NCI-H1105 treated with DMSO at 0.1 percent for 48 hours (cell line): Measurements from ENCODE around the gene COX7A1.
"Not testable (repeated sequence)": the region's sequence is repeated elsewhere in the genome, so short reads cannot be mapped to it uniquely, and the experiment has no call there.

Experiments used
- DNase-seq: peaks from one replicate; lab custom pipeline; 2025; lab: John Stamatoyannopoulos, UW

Gene COX7A1

DNA sequence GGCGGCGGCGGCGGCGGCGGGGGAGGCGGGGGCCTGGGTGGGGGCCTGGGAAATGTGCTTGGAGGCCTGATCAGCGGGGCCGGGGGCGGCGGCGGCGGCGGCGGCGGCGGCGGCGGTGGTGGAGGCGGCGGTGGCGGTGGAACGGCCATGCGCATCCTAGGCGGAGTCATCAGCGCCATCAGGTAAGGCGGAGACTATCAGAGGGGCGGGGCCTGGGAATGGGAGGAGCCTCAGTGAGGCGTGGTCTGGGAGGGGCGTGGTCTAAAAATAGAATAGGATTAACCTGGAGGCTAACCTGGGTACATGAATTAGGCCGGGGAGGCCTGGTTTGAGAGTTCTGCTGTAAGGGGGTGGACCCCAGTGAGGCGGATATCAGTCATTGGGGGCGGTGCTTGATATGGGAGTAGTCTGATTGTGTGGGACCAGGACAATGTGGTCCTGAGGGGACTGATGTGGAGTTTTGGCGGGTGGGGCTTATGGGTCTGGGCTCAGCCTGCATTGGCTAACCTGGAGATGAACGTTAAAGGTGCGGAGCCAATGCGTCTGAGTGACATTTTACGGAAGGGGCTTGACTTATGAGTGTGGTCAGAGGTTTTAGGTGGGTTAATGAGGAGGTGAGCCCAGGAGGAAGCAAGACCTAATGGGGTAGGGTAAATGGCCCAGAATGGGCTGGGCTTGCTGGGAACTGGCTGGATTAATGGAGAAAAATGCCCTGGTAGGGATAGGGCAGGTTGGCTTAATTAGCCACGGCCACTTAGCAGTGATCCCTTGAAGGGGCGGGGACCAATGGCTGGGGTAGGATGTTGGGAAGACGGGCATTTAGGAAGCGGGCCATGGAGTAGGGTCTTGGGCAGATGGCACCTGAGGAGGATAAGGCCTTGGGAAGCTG lies 11.0 kb downstream of the COX7A1 start:
- peak; percentile 72 for DNase-seq

DNA sequence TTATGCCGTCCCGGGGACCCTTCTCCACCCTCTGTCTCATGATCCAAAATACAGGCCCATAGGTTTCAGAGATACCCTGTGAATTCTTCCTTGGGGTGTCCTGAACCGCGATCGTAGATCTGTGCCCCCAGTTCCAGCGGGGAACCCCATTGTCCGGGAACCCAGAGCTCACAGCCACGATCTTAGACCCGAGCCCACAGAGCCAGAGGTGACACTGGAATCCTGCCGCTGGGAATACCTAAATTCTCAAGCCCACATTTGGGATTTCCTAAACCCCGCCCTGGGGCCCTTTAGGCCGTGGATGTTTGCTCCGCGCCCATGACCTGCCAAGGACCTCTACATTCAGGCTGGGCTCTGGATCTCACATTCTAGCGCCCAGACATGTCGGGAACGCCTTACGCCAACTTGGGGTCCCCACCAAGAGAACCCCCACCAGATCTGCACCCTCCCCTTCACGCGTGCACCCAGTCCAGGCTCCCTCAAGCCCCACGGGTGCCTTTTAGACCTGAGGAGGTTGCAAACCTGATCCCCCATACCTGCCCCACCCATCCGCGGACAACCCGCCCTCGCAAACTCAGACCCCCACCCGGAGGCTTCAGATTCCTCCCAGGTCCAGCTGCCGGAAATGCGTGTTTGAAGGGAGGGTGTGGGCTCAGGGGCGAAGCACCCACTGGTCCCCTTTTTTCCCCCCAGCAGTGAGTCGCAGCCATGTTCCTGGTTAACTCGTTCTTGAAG lies 11.8 kb downstream of the COX7A1 start:
- DNase-seq = peak; percentile 79

DNA sequence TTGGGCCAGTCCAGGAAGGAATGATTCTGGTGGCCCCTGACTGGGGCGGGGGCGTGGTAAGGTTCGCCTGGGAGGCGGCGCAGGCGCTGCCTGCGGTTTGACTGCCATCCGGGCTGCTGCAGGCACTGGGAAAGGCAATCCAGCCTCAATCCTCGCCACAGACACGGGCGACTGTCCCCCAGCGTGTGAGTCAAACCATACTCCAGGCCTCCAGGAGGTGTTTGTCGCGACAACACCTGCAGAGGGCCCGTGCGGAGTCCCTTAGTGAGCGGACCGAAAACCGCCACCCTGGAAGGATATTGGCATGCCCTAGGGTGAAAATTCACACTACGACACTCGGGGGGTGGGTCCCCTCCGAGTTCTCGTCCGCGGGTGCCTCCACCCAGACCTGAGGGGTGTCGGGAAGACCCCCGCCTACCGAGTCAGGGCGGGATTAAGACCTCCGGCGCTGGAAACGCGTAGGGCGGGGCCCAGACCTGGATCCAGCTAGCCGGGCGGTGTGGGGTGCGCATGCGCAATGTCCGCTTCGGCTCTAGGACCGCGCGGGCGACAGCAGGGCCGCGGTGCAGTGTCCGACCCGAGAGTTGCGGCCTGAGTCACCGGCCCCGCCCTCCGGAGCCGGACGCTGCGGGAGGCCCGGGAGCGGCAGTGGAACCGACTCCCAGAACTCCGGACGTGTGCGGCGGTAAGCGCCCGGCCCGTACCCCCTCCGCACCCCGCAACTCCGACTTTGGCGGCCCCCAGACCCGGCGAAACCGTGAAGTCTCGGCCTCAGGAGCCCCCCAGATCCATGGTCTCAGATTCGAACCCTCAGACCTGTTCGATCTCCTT lies 12.6 kb downstream of the COX7A1 start, which contains the start of gene CAPNS1:
CAPNS1 (plus strand) TSS at position 594 of the 831 bp plus-strand sequence. CDS start 946 bp downstream, outside the sequence.
- DNase-seq = peak; percentile 96

DNA sequence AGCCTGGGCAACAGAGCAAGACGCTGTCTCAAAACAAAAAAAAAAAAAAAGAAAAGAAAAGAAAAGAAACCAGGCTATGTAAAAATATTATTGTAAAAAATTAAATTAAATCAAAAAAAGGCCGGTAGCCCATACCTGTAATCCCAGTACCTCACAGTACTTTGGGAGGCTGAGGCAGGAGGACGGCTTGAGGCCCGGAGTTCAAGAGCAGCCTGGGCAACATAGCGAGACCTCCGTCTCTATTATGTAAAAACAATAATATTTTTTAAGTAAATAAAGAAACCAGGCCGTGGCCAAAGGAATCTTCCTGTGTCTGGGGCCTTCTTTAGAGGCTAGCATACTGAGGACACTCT lies 13.2 kb downstream of the COX7A1 start:
- no peak for DNase-seq

DNA sequence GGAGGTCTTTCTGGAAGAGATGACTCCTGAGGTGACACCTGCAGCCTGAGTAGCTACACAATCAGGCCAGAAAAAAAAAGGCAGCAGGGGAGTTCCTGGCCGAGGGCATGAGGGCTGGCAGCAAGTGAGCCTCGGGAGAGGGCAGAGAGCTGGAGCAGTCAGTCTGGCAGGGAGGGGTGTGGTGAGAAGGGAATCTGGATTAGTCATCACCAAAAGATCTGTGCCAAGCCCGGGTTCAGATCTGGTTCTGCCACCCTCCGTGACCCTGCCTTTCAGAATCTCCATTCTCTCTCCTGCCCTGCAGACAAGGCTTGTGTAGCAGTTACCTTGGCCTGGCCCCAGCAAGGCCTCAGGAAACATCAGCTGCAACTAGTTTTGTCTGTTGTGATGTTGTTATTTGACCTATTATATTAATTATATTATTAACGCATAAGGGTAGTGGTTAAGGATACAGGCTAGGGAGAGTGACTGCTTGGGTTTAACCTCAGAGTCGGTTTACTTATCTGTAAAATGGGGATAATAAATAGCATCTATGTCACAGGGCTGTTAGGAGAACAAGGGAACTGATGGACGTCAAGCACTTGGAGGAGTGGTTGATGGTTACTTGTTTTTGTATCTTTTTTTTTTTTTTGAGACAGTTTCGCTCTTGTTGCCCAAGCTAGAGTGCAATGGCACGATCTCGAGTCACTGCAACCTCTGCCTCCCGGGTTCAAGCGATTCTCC lies 15.1 kb downstream of the COX7A1 start:
- DNase-seq = peak; percentile 5

DNA sequence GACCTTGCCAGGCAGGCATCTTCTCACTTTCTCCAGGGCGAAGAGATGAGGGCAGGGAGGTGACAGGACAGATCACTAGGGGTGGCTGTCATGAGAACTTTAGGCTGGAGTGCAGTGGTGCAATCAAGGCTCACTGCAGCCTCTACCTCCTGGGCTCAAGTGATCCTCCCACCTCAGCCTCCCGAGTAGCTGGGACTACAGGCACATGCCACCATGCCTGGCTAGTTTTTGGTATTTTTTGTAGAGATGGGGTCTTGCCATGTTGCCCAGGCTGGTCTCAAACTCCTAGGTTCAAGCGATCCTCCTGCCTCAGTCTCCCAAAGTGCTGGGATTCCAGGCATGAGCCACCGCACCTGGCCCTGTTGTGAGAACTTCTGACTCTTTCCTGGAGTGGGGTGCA lies 17.4 kb downstream of the COX7A1 start:
- not testable (repeated sequence) for DNase-seq

DNA sequence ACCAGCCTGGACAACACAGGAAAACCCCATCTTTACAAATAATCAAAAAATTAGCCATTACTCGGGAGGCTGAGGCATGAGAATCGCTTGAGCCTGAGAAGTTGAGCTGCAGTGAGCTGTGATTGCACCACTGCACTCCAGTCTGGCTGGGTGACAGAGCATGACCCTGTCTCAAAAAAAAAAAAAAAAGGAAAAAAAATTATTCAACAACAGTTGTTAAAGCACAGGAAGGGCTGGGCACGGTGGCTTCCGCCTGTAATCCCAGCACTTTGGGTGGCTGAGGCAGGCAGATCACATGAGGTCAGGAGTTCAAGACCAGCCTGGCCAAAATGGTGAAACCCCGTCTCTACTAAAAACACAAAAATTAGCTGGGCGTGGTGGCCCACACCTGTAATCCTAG lies 21.0 kb downstream of the COX7A1 start:
- not testable (repeated sequence) for DNase-seq

DNA sequence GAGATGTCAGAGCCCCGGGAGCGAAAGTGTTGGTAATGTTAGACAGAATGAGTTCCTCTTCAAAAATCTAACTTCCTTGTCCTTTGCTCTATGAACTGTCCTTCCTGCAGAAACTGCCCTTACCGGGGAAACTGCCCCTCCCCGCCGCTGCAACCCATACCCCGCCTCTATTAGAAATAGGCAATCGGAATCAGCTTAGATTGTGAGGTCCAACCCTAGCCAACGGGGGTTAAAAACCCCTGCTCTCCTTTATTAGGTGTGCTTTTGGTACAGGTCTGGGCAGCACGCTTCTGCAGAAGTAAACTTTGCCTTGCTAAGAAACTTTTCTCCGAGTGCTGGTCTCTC lies 23.9 kb downstream of the COX7A1 start:
- no peak for DNase-seq

DNA sequence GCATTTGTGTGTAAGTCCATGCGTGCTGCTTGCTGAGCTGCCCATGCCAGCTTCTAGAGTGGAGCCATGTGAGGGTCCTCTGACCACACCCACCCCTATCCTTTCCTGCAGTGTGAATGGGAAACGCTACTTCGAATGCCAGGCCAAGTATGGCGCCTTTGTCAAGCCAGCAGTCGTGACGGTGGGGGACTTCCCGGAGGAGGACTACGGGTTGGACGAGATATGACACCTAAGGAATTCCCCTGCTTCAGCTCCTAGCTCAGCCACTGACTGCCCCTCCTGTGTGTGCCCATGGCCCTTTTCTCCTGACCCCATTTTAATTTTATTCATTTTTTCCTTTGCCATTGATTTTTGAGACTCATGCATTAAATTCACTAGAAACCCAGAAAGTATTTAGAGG lies 26.7 kb downstream of the COX7A1 start:
- DNase-seq = no peak

DNA sequence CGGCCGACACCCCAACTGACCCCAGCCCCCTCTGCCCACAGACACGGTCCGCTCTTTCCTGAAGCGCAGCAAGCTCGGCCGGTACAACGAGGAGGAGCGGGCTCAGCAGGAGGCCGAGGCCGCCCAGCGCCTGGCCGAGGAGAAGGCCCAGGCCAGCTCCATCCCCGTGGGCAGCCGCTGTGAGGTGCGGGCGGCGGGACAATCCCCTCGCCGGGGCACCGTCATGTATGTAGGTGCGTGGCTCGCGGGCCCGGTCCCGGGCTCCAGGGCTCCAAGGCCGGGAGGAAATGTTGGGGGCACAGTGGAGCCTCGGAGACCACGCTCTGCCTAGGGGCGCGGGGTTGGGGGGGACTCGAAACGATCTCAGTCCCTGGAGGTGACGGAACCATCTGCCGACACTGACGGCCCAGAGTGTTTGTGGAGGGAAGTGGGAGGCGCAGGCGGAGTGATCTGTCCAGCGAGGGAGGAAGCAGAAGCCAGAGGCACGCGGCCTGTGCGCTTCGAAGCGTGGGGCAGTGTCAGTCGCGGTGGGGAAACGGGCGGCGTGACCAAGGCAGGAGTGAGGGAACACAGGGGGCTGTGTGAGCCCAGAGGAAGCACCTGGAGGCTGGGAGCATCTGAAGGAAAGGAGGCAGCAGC lies 30.6 kb downstream of the COX7A1 start:
- no peak for DNase-seq

DNA sequence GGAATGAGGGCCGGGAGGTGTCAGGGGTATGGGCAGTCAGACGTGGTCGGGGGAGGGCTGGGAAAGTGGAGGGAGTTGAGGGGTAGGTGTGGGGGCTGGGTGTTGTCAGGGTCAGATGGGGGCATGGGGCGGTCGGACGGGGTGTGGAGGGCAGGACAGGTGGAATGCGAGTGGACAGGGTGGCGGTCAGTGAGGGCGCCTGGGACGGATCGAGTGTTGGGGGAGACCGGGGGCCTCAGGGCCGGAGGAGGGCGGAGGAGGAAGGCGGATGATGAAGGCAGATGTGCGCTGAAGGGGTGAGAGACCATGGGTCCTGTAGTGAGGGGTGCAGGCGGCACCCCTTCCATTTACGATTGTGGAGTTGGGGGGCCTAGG lies 31.3 kb downstream of the COX7A1 start:
- DNase-seq = no peak

DNA sequence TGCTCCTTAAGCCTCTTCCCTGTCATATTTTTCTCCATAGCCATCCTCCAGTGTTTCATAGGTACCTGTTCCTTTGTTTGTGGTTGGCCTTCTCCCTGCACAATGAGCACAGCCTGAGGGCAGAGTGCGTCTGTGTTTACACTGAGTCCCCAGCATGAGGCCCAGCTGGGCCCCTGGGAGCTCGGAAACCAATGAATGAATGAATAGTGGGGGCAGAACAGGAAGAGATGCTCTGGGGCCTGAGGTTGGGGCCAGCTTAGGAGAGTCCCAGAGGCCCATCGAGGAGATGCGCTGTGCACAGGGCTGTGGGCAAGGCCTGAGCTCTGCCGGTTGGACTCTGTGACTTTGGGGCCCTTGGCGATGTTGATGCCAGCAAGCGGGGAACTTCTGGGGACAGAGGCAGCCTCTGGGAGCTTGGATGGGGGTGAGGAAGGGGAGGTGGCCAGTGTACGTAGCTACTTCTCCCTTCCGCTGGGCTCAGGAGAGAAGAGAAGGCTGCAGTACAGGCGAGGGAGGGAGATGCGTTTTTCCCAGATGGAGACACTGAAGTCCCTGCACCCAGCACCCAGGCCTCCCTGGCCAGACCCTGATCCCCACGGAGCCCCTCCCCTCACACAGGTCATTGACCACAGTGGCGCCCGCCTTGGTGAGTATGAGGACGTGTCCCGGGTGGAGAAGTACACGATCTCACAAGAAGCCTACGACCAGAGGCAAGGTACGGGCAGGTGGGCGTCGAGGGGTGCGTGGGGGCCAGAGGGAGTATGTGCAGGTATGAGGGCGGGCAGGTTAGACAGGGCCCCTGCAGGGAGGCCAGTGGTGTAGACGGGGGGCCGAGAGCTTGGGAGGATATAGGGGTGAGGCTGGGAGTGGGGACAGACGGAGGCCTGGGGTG lies 31.9 kb downstream of the COX7A1 start:
- DNase-seq = no peak

DNA sequence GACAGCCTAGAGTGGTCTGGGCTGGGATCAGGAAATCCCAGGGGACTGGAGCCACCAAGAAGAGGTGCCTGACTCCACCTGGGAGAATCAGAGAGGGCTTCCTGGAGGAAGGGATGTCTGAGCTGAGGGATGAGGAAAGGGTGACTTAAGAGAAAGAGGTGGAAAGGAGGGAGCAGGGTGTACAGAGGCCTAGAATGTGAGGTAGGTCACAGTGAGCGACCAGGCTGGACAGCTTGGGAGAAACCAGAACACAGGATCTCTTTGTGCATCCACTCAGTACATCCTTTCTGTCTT lies 36.0 kb downstream of the COX7A1 start:
- DNase-seq = no peak

DNA sequence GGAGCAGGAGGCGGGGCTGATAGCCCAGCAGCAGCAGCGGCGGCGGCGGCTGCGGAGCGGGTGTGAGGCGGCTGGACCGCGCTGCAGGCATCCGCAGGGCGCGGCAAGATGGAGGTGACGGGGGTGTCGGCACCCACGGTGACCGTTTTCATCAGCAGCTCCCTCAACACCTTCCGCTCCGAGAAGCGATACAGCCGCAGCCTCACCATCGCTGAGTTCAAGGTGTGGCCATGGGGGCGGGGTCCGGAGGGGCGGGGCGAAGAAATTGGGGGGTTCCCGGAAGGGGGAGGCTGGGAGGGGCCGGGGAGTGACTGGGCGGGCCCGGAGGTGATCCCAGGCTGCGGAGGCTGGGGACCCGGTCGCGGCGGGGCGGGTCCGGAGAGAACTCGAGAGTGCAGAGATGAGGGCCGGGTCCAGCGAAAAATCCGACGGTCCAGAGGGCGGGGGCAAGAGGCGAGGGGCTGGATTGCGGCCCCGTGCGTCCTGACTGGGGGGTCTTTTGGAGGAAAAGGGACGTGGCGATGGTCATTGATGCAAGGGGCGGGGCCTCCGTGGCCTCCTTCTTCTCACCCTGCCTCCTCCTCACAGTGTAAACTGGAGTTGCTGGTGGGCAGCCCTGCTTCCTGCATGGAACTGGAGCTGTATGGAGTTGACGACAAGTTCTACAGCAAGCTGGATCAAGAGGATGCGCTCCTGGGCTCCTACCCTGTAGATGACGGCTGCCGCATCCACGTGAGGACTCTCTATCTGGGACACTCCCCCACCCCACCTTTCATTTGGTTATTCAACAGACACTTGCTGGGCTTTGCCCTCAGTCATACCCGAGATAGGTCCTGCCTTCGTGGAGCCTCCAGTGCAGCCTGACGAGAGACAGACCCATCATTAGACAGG lies 36.5 kb downstream of the COX7A1 start, which contains the start of gene TBCB:
TBCB (plus strand) TSS at position 16 of the 891 bp plus-strand sequence; CDS start at position 109, 93 bp downstream.
- no peak for DNase-seq

DNA sequence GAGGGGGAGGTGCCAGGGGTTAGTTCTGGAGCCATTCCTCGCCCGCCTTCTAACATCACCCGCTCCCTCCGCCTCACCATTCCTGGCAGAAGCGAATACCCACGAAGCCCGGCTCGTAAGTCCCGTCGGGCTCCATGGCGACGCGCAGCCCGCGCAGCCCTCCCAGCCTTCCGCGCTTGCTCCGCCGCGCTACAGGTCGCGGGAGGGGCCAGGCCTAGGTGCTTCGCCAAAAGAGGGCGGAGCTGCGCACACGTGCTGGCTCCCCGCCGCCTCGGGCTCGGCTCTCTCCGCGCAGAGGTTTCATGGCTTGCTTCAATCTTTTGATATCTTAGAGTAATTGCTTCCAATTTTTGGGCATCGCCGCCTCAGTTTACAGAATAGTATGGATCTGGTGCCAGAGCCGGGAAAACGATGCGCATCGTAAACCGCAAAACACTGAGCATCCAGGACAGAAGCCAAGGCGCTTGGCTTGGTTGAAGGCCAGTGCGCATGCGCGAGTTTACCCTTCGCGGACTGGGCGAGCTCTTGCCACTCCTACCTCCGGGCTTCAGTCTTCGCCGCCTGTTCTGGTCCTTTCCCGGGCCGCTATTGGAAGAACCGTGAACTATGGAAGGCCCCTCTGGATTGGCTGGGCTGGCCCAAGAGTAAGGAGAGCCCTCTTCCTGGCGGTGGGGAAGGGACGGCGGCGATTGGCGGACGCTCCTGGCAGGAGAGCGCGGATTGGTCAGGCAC lies 37.4 kb downstream of the COX7A1 start, which contains the start of gene POLR2I:
POLR2I (minus strand) TSS at position 155 of the 732 bp plus-strand sequence; CDS start at position 136, 19 bp downstream.
- DNase-seq = peak; percentile 99

DNA sequence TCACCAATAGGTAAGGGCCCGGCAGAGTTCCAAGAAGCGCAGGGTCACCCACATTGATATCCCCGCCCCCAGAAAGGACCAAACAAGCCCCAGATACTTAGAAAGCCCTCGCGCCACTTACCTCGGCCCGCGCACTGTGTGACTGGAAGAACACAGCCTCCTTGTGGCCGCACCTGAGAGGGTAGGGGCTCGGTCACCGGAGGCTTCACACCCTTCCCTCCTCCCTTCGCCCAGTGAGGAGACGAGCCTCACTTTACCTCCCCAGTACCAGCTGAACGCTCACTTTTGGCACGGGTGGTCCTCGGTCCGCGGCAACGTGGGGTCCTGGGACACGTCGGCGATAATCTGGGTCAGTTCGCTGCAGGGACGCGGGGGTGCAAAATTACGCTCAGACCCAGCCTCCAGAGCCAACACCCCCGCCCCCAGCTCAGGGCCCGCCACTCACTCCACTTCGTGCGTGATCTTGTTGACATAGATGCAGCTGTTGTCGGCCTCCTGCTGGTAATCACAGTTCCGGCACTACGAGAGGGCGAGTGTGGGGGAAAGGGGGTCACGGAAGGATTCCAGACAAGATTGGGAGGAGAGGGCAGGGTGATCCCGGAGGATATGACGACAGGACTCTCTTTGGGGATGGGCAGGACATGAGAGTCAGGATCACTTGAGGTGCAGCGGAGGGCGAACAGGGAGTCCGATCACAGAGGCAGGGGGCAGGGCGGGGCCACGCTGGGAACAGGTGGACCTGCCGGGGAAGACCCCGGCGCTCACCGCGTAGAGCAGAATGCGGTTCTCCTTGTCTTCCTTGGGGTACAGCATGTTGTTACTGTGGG lies 38.1 kb downstream of the COX7A1 start:
- peak; percentile 50 for DNase-seq

DNA sequence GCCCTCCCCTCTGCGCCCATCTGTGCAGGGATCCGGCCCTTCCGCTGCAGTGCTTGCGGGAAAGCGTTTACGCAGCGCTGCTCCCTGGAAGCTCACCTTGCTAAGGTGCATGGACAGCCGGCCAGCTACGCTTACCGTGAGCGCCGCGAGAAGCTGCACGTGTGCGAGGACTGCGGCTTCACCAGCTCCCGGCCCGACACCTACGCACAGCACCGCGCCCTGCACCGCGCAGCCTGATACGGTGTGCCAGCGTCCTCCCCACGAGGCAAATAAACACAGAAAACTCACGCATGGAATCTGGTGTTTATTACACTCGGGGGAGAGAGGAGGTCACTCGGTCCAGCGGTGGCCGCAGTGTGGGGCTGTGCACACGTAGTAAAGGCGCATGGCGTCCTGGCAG lies 38.8 kb downstream of the COX7A1 start:
- no peak for DNase-seq

DNA sequence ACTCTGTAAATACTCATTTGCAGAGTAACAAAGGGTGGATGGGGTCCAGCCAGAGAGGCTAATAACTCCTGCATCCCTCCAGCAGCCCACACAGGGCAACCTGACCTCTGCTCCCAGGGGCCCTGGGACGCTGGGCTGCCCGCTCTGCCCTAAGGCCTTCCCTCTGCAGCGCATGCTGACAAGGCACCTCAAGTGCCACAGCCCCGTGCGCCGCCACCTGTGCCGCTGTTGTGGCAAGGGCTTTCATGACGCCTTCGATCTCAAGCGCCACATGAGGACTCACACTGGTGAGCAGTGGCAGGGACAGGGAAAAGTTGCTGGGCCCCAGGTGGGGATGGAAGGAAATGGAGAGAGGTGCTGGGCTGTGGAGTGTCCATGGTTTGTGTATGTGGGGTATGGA lies 39.6 kb downstream of the COX7A1 start:
- DNase-seq = no peak
